Measurements from ENCODE around the gene DDIT4.

GRCh38 chr10:72303424-72304128 is 29.9 kb downstream of the DDIT4 start:
- TF ChIP-seq GATA3 (IDR thresholded peaks at IDR 0.05; ENCODE audit: low read depth, low read length), result no peak
- no peak for TF ChIP-seq GATA2 (IDR thresholded peaks at IDR 0.05; ENCODE audit: low read depth, low read length)
